OCI-LY3 (cell line): ENCODE results near the gene D2HGDH.

Experiments used
- H2AFZ ChIP-seq: fragments of 200-600, 300-600 bp; shearing (Covaris generic); 2 replicates; pipeline ENCODE4 v1.6.0; 2014; ENCODE audit warnings: antibody characterized with exemption, low read depth, low read length
- H3K27ac ChIP-seq: fragments of 200-600, 300-600 bp; sonication (generic); 2 replicates; pipeline ENCODE4 v1.5.1; 2014; ENCODE audit warnings: mild to moderate bottlenecking, low read length, moderate library complexity, mixed read lengths
- H3K27me3 ChIP-seq: fragments of 200-600, 300-600 bp; sonication (generic); 2 replicates; pipeline ENCODE4 v1.6.1; 2014; ENCODE audit warnings: low read depth, low read length, mixed read lengths
- H3K36me3 ChIP-seq: fragments of 200-600, 300-600 bp; sonication (generic); replicated peaks from 2 replicates; pipeline ENCODE3; 2014; ENCODE audit warnings: low read depth, low read length, mixed read lengths
- H3K4me1 ChIP-seq: fragments of 300-600, 200-600 bp; sonication (generic); 2 replicates; pipeline ENCODE4 v1.6.1; 2014; ENCODE audit warnings: low read length, mixed read lengths
- H3K4me2 ChIP-seq: fragments of 200-600, 300-600 bp; sonication (generic); 2 replicates; pipeline ENCODE4 v1.6.1; 2014; ENCODE audit warnings: low read length, mixed read lengths
- H3K4me3 ChIP-seq: fragments of 300-600, 200-600 bp; sonication (generic); 2 replicates; pipeline ENCODE4 v1.5.1; 2014; ENCODE audit warnings: antibody characterized with exemption, mild to moderate bottlenecking, low read length, moderate library complexity
- H3K79me2 ChIP-seq: fragments of 300-600, 200-600 bp; shearing (Covaris generic); 2 replicates; pipeline ENCODE4 v1.6.1; 2014; ENCODE audit warnings: mild to moderate bottlenecking, low read length, mixed read lengths
- H3K9ac ChIP-seq: fragments of 300-600, 200-600 bp; shearing (Covaris generic); 2 replicates; pipeline ENCODE4 v1.6.0; 2014; ENCODE audit warnings: mild to moderate bottlenecking, low read length, moderate library complexity
- H3K9me3 ChIP-seq: fragments of 200-600, 300-600 bp; shearing (Covaris generic); 2 replicates; pipeline ENCODE4 v1.6.1; 2014; ENCODE audit warnings: low read length, mixed read lengths; ENCODE audit not compliant: insufficient read depth
- H4K20me1 ChIP-seq: fragments of 200-600, 300-600 bp; sonication (generic); 2 replicates; pipeline ENCODE4 v1.6.1; 2016; ENCODE audit warnings: low read length, mixed read lengths; ENCODE audit not compliant: insufficient read depth
- EZH2phosphoT487 ChIP-seq: fragments of 200-600 bp; shearing (Covaris generic); IDR thresholded peaks from 2 replicates; pipeline ENCODE4 v1.6.1; 2018; ENCODE audit warnings: antibody characterized with exemption, mixed run types, low read depth
- TF ChIP-seq, protein P1 (sequence below): fragments of 200-600, 300-600 bp; sonication (generic); IDR thresholded peaks from 2 replicates; pipeline ENCODE4 v1.5.1; 2014; ENCODE audit warnings: antibody characterized with exemption, low read length, low read depth

Gene D2HGDH

DNA sequence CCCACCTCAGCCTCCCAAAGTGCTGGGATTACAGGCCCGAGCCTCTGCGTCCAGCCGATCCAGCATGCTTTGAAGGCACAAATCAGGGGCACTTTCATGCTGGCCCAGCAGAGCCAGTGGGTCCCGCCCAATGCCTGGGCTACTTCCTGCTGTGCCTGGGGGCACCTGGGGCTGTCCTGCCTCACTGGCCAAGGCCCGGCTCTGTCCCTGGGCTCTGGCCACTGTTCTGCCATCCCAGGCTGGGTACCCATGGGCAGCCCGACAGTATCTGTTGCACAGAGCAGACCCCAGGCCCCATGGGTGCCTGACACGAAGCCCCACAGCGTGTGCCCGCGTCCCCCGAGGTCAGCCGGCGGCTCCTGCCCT, 35.4 kb downstream of the D2HGDH start:
- H3K9ac ChIP-seq = no peak overlapping the region
- TF ChIP-seq EZH2phosphoT487 = no peak
- TF ChIP-seq, protein P1, sequence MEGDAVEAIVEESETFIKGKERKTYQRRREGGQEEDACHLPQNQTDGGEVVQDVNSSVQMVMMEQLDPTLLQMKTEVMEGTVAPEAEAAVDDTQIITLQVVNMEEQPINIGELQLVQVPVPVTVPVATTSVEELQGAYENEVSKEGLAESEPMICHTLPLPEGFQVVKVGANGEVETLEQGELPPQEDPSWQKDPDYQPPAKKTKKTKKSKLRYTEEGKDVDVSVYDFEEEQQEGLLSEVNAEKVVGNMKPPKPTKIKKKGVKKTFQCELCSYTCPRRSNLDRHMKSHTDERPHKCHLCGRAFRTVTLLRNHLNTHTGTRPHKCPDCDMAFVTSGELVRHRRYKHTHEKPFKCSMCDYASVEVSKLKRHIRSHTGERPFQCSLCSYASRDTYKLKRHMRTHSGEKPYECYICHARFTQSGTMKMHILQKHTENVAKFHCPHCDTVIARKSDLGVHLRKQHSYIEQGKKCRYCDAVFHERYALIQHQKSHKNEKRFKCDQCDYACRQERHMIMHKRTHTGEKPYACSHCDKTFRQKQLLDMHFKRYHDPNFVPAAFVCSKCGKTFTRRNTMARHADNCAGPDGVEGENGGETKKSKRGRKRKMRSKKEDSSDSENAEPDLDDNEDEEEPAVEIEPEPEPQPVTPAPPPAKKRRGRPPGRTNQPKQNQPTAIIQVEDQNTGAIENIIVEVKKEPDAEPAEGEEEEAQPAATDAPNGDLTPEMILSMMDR = no peak
- H3K27me3 ChIP-seq = no peaks in the 10 kb centered on the region
- H3K4me2 ChIP-seq = no peak overlapping the region
- H3K4me3 ChIP-seq = no peak overlapping the region
- H3K27ac ChIP-seq = no peak overlapping the region
- no peaks in the 10 kb centered on the region for H3K9me3 ChIP-seq
- H3K79me2 ChIP-seq = no peaks in the 10 kb centered on the region
- no peaks in the 10 kb centered on the region for H4K20me1 ChIP-seq
- no peak overlapping the region for H2AFZ ChIP-seq
- H3K36me3 ChIP-seq = no peaks in the 10 kb centered on the region
- H3K4me1 ChIP-seq = peaks cover 17% of the 10 kb centered on the region

DNA sequence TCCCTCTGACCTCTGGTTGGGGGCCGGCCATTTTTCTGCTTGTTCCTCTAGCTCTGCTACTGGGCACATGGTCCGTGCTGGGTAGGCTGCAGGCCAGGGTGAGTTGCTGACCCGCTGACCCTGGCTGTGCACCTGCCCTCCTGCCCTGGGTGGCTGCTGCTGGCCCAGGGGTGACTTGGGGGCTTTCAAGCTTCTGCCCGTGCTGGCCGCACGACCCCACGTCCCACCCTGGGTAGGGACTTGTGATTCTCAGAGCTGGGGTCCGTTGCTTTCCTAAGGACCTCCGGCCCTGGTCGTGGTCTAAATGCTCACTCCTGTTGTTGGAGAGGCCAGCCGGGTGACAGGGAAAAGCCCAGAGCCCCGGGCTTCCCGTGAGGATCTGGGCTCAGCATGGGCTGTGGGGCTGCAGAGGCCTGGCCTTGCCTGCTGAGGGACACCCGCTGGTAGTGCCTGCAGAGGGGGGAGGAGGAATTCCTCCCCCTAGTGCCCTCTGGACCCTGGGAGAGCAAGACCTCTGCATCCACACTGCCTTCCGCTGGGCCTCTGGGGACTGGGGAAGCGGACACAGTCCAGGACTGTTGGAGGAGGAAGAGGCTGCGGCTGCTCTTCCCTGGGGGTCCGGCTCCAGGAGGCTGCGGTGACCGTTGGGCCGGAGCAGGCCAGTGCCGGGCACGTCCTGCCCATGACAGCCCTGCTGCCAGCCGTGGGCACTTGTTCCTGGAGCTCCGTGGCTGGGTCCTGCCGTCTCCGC, 35.9 kb downstream of the D2HGDH start:
- H3K27ac ChIP-seq = no peak overlapping the region
- H3K79me2 ChIP-seq = no peaks in the 10 kb centered on the region
- no peak overlapping the region for H3K9ac ChIP-seq
- TF ChIP-seq, protein P1 = no peak
- no peak for TF ChIP-seq EZH2phosphoT487
- H3K4me1 ChIP-seq = peaks cover 17% of the 10 kb centered on the region
- H4K20me1 ChIP-seq = no peaks in the 10 kb centered on the region
- no peak overlapping the region for H3K4me2 ChIP-seq
- no peak overlapping the region for H3K4me3 ChIP-seq
- H3K27me3 ChIP-seq = no peaks in the 10 kb centered on the region
- no peaks in the 10 kb centered on the region for H3K9me3 ChIP-seq
- no peak overlapping the region for H2AFZ ChIP-seq
- H3K36me3 ChIP-seq = no peaks in the 10 kb centered on the region

DNA sequence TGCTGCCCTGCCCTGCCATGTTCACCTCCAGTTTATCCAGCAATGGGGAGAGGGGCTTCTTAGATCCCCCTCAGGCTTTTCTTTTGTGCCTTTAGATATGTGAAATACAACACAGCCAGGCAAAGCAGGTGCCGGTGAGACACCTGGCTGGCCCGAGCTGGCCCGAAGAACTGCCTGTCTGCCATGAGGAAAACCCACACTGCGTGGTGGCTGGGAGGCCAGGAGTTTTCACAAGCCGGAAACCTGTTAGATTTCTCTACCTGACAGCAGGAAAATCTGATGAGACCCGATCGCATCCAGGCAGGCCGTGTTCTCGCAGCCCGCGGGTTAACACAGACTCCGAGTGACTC, 36.5 kb downstream of the D2HGDH start:
- Histone ChIP-seq H4K20me1 (no peaks in the 10 kb centered on the region), H3K4me1 (peaks cover 17% of the 10 kb centered on the region), H3K4me2 (no peak overlapping the region), H3K36me3 (no peaks in the 10 kb centered on the region), H3K79me2 (no peaks in the 10 kb centered on the region), H3K27ac (no peak overlapping the region), H3K9ac (no peak overlapping the region), H3K9me3 (no peaks in the 10 kb centered on the region), H3K4me3 (no peak overlapping the region), H2AFZ (no peak overlapping the region), H3K27me3 (no peaks in the 10 kb centered on the region)
- TF ChIP-seq EZH2phosphoT487 = no peak
- TF ChIP-seq, protein P1 = no peak

DNA sequence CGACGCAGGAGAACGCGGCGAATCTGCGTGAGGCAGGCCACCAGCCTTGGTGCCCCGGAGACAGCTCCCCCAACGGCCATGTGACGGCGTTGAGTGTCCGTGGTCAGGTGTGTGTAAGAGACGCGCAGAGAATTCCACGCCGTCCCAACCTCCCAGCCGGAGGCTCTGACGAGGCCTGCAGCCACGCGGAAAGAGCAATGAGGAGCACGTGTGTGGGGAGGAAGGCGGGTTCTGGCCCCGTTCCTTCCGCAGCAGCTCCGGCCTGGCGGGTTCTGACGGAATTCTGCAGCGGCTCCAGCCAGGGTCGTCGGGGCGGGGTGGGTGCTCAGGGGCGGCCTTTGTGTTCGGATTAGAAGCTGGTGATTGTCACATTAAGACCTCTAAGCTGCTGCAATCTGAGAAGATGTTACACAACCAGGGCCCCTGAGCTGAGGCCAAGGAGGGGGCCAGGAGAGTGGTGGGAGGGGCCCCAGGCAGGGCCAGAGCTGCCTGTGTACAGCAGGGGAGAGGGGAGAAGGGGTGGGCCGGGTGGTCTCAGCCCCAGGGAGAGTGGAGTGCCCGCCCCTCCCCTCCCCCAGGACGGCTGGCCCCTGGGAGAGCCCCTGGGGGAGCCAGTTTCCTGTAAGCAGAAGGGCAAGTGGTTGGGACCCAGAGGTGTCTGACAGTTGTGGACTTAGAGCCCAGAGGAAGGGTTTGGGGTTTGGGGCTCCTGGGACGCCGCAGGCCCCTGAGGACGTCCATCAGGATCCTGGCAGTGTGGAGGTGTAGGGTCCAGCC, 37.0 kb downstream of the D2HGDH start:
- H3K79me2 ChIP-seq = no peaks in the 10 kb centered on the region
- H3K27me3 ChIP-seq = no peaks in the 10 kb centered on the region
- H2AFZ ChIP-seq = no peak overlapping the region
- TF ChIP-seq, protein P1 = no peak
- TF ChIP-seq EZH2phosphoT487 = no peak
- H3K4me2 ChIP-seq = peak overlapping the region; percentile 49
- H3K27ac ChIP-seq = peak overlapping the region; percentile 70
- peak overlapping the region; percentile 16 for H3K4me3 ChIP-seq
- no peaks in the 10 kb centered on the region for H3K9me3 ChIP-seq
- peak overlapping the region; percentile 48; the same call in 1 of the 2 replicates for H3K9ac ChIP-seq
- no peaks in the 10 kb centered on the region for H3K36me3 ChIP-seq
- peaks cover 17% of the 10 kb centered on the region for H3K4me1 ChIP-seq
- no peaks in the 10 kb centered on the region for H4K20me1 ChIP-seq
